Fibroblast of the aortic adventitia (primary cell): ENCODE measurements around the gene GRM7. TPM values are rescaled to one million over a fixed set of nuclear protein-coding genes. Genes with fewer than 3 reads are reported as not detected.
A peak's percentile ranks its signal among the peaks of the same experiment; 100 is the strongest.

ENCODE experiments used
- DNase-seq: peaks from one replicate; pipeline ENCODE4 v3.0.0-alpha.2; 2010; ENCODE audit warnings: low read depth
- H3K4me3 ChIP-seq: 2 replicates; pipeline ENCODE4 v1.5.1; 2011; ENCODE audit warnings: low read depth, mild to moderate bottlenecking, control low read depth, low read length, moderate library complexity
- CTCF ChIP-seq: IDR thresholded peaks from 2 replicates; pipeline ENCODE4 v1.5.1; 2011; ENCODE audit warnings: mild to moderate bottlenecking, low read length, control low read depth, inconsistent platforms; ENCODE audit not compliant: insufficient read depth
- total RNA-seq: library from RNA; depleted of rRNA; stranded (reverse); fragments of >200 nt; gene quantifications from 2 replicates; pipeline ENCODE4 v1.2.3, GENCODE V29; 2012; ENCODE audit warnings: low replicate concordance

GRM7 gene
- total RNA-seq, 1 donor: 0.09 TPM

DNA sequence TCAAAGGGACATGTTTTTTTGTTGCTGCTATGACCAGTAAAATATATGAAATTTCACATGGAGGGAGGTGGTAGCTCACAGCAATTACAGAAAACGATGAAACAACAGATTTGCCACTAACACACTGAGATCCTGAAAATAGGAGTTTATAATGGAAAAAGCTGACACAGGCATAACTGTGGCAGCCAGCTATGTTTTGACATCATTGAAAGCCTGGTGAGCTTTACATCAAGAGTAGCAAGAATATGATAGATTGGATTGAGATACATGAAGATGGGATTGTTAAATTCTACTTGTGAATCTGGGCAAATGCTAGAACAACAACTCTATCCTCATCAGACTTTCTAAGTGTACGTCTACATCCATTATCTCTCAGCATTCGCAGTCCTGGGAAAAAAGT lies 760.7 kb downstream of the GRM7 start:
- DNase-seq: no peak
- TF ChIP-seq CTCF: no peak
- H3K4me3 ChIP-seq: no peak overlapping the region

- no peak for DNase-seq
Observed at GRCh38 chr3:7625021-7625420, 764.1 kb downstream of the GRM7 start.

DNA sequence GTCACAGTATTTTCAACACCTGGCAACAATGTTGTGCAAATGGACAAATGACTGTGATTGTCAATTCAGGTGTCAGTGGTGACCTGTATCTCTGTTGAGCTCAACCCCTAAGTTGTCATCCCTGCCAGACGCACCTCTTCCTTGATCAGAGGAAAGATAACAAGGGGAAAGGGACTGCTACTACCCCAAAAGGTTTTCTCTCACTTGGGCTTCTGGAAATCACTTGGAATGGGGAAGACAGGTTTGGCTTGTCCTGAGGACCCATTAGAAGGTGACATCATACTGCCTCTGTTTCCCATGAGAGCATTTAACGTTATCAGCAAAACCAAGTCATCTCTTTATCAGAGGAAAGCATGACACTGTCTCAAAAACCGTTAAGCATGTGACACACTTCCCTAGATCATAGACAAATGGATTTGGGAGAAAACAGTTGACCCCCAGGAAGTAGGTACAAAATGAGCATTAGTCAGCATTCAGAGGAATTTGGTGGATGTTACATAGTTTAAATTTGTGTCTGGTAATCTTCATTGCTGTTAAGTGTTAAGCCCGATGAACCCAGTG lies 769.5 kb downstream of the GRM7 start:
- no peak overlapping the region for H3K4me3 ChIP-seq
- DNase-seq: peak; percentile 16
- TF ChIP-seq CTCF: no peak

More at GRCh38 chr3:7625021-7625420, 764.1 kb downstream of the GRM7 start:
- no peak for TF ChIP-seq CTCF
- no peak overlapping the region for H3K4me3 ChIP-seq

DNA sequence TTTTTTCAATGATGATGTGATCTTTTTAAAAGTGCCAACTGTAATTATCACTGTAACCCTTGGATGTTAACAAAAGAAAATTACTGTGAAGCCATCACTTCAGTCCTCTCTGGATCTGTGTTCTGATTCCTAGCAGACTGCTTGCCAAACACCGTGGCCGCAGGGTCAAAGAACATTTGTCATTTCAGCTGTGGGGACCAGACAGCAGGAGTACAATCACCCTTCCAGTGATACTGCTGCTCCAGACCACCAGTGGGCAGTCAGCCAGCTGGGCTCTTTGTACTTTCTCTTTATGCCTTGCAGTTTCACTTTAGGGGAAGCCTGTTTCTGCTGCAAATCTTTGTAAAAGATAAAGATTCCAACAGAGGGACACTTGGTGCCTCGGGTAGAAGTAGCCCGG lies 770.0 kb downstream of the GRM7 start:
- H3K4me3 ChIP-seq: no peak overlapping the region
- DNase-seq: peak; percentile 40
- TF ChIP-seq CTCF: no peak

- no peak for TF ChIP-seq CTCF
- no peak for DNase-seq
- no peak overlapping the region for H3K4me3 ChIP-seq
Observed at GRCh38 chr3:7632305-7632704, 771.4 kb downstream of the GRM7 start.

GRCh38 chr3:7637694-7638093 lies 776.8 kb downstream of the GRM7 start:
- TF ChIP-seq CTCF: no peak
- DNase-seq: no peak
- no peak overlapping the region for H3K4me3 ChIP-seq

DNA sequence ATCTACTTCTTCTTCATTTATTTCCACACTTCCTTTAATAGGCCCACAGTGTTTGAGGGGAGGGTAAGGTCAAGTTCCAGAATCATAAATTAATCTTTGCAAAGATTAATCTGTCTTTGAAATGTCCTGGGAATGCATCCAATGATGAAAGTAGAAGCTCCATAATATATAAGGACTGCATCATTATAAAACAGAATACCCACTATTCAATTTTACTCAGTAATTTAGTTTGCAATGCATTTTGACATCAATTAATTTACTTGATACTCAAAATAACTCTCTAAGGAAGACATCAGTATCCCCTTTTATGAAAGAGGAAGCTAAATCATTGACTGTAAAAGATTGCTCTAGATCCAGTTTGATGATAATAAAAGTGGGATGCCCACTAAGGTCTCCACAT lies 777.2 kb downstream of the GRM7 start:
- no peak overlapping the region for H3K4me3 ChIP-seq
- no peak for TF ChIP-seq CTCF
- no peak for DNase-seq
